H1 (cell line): Measurements from ENCODE around the gene PHLDA1. TPM values are rescaled to one million over a fixed set of nuclear protein-coding genes. Genes with fewer than 3 reads are reported as not detected.

Source experiments
- BCL11A ChIP-seq, 2 experiments: IDR thresholded peaks; one replicate each; pipeline ENCODE4 v1.6.1; 2011; ENCODE audit warnings: low read depth in 2 of 2, low read length in 2 of 2, mild to moderate bottlenecking in 2 of 2
- CHD2 ChIP-seq: IDR thresholded peaks from 2 replicates; pipeline ENCODE4 v1.6.1; 2012; ENCODE audit warnings: low read length, improper control_type of control experiment
- CTBP2 ChIP-seq: IDR thresholded peaks from 2 replicates; pipeline ENCODE4 v1.7.0; 2011; ENCODE audit warnings: borderline replicate concordance, mild to moderate bottlenecking, moderate library complexity, mixed read lengths, low read length; ENCODE audit not compliant: insufficient read depth, insufficient read length
- EP300 ChIP-seq, 2 experiments: IDR thresholded peaks; 1 replicate in 1 of 2; 2 replicates in 1 of 2; pipeline ENCODE4 v1.6.1; 2011 to 2012; ENCODE audit warnings: low read depth in 2 of 2, low read length in 2 of 2, mild to moderate bottlenecking in 2 of 2, borderline replicate concordance in 1 of 2, inconsistent platforms in 1 of 2, moderate library complexity in 1 of 2
- HDAC6 ChIP-seq: IDR thresholded peaks from one replicate; pipeline ENCODE4 v1.7.1; 2012; ENCODE audit warnings: low read depth, mild to moderate bottlenecking, inconsistent platforms, low read length, moderate library complexity
- KDM4A ChIP-seq: IDR thresholded peaks from one replicate; pipeline ENCODE4 v1.7.1; 2012; ENCODE audit warnings: low read depth, mild to moderate bottlenecking, moderate library complexity, low read length, inconsistent platforms; ENCODE audit not compliant: severe bottlenecking
- RXRA ChIP-seq: IDR thresholded peaks from 2 replicates; pipeline ENCODE4 v1.6.1; 2011; ENCODE audit warnings: low read depth, mild to moderate bottlenecking, low read length, moderate library complexity; ENCODE audit not compliant: insufficient read depth
- SIN3A ChIP-seq, 2 experiments: IDR thresholded peaks in 1 of 2; conservative IDR thresholded peaks in 1 of 2; 2 replicates each; pipeline ENCODE4 v1.6.1; 2011 to 2012; ENCODE audit warnings: low read length in 2 of 2, improper control_type of control experiment in 1 of 2, low read depth in 1 of 2, mild to moderate bottlenecking in 1 of 2
- SP4 ChIP-seq: IDR thresholded peaks from 2 replicates; pipeline ENCODE4 v1.6.1; 2012; ENCODE audit warnings: low read length, inconsistent platforms
- TAF1 ChIP-seq: IDR thresholded peaks from 2 replicates; pipeline ENCODE4 v1.6.1; 2011; ENCODE audit warnings: mild to moderate bottlenecking, low read depth, low read length
- polyA plus RNA-seq, 7 experiments: library from polyadenylated mRNA; depleted of rRNA in 3 of 7; stranded (reverse) in 5 of 7; unstranded in 2 of 7; fragments of >200 nt in 5 of 7; fragments of 200-250 nt in 2 of 7; gene quantifications; 1 replicate in 5 of 7; 2 replicates in 1 of 7; 4 replicates in 1 of 7; pipeline versions ENCODE4 v1.2.1 to v1.2.3, GENCODE V29; 2011 to 2013; ENCODE audit warnings: missing spikeins in 2 of 7, mixed read lengths in 2 of 7
- total RNA-seq: library from RNA; stranded (reverse); fragmentation: NEBNext Ultra II Directional; extraction: Animal tissue kit (Norgen Biotek cat#: 25700); gene quantifications from 2 replicates; pipeline ENCODE4 v1.2.1, GENCODE V29; 2021

PHLDA1 gene
- total and polyA plus RNA-seq, 2 of the 8 experiments (the other 6 are each of a cell fraction or from before 2014, with no cell fraction given), result 18.9 to 19.4 TPM

DNA sequence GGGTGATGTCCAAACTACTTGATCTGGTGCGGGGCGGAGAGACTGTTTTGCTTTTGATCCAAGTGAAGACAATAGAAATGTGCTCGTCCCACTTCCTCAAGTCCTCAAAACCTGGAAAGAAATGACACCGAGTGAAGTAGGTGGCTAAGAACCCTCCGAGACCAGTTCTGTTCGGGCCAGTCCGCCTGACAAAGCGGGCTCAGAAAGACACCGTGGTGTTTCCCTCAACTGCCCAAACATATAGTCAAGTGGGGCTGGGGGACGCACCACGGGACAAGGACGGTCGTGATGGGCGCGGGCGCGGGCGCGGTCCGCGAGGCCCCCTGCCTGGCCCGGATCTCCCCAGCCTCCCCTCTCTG, 1.6 kb downstream of the PHLDA1 start (continued):
- no peak for TF ChIP-seq CHD2
- TF ChIP-seq EP300 (IDR thresholded peaks at IDR 0.05; ENCODE audit: borderline replicate concordance in 1 of 2, low read depth in 2 of 2, low read length in 2 of 2), result no peak
- TF ChIP-seq HDAC6, result no peak
- TF ChIP-seq SP4, result no peak
- TF ChIP-seq BCL11A (IDR thresholded peaks at IDR 0.05; ENCODE audit: low read depth in 2 of 2, low read length in 2 of 2), result no peak
- no peak for TF ChIP-seq SIN3A (conservative IDR thresholded peaks at IDR 0.05 in 1 of 2, IDR thresholded peaks at IDR 0.05 in 1 of 2; ENCODE audit: low read depth in 1 of 2, low read length in 2 of 2)
- no peak for TF ChIP-seq RXRA
- no peak for TF ChIP-seq KDM4A
- TF ChIP-seq TAF1, result 0 out of 2 replicates have a peak, but pooled peaks have one; percentile 45
- no peak for TF ChIP-seq CTBP2
